Neural cell (in vitro differentiated cells): ENCODE results near the gene SOX30. TPM values are rescaled to one million over a fixed set of nuclear protein-coding genes. Genes with fewer than 3 reads are reported as not detected.

ENCODE experiments used
- H2AFZ ChIP-seq: fragments of 200-600, 300-800 bp; sonication (generic), shearing (Covaris generic); 2 replicates; pipeline ENCODE4 v1.6.0; 2014; ENCODE audit warnings: low read depth, mild to moderate bottlenecking, antibody characterized with exemption, low read length, moderate library complexity
- H3F3A ChIP-seq: fragments of 200-600 bp; shearing (Covaris generic); 2 replicates; pipeline ENCODE4 v1.6.1; 2016; ENCODE audit warnings: mild to moderate bottlenecking, moderate library complexity, mixed read lengths, antibody characterized with exemption, low read length; ENCODE audit not compliant: insufficient read depth, poor library complexity, severe bottlenecking
- H3K27ac ChIP-seq: fragments of 200-600, 300-800 bp; sonication (generic), shearing (Covaris generic); 2 replicates; pipeline ENCODE4 v1.5.1; 2014; ENCODE audit warnings: mild to moderate bottlenecking, low read length, moderate library complexity
- H3K27me3 ChIP-seq: fragments of 300-800, 200-600 bp; sonication (generic), shearing (Covaris generic); 2 replicates; pipeline ENCODE4 v1.6.0; 2014; ENCODE audit warnings: mild to moderate bottlenecking, low read depth, low read length, moderate library complexity; ENCODE audit not compliant: insufficient read depth
- H3K36me3 ChIP-seq: fragments of 300-800, 200-600 bp; sonication (generic), shearing (Covaris generic); 2 replicates; pipeline ENCODE4 v1.5.1; 2014; ENCODE audit warnings: mild to moderate bottlenecking, antibody characterized with exemption, low read length, moderate library complexity; ENCODE audit not compliant: insufficient read depth
- H3K4me2 ChIP-seq: fragments of 300-800, 200-600 bp; sonication (generic), shearing (Covaris generic); 2 replicates; pipeline ENCODE4 v1.6.0; 2014; ENCODE audit warnings: mild to moderate bottlenecking, low read length
- H3K4me3 ChIP-seq: fragments of 300-800, 200-600 bp; sonication (generic), shearing (Covaris generic); 2 replicates; pipeline ENCODE4 v1.5.1; 2014; ENCODE audit warnings: mild to moderate bottlenecking, low read length, moderate library complexity
- H3K79me2 ChIP-seq: fragments of 200-600 bp; shearing (Covaris generic); replicated peaks from 2 replicates; pipeline ENCODE4 v1.6.0; 2014; ENCODE audit warnings: mild to moderate bottlenecking, low read length, moderate library complexity; ENCODE audit not compliant: insufficient read depth
- H3K9ac ChIP-seq: fragments of 300-800, 200-600 bp; sonication (generic), shearing (Covaris generic); 2 replicates; pipeline ENCODE4 v1.6.1; 2016; ENCODE audit warnings: mild to moderate bottlenecking, low read length, mixed read lengths
- H3K9me2 ChIP-seq: fragments of 200-600 bp; shearing (Covaris generic); 2 replicates; pipeline ENCODE4 v1.6.1; 2016; ENCODE audit warnings: mild to moderate bottlenecking, low read length, mixed read lengths; ENCODE audit not compliant: insufficient read depth
- H3K9me3 ChIP-seq: fragments of 200-600, 300-800 bp; sonication (generic), shearing (Covaris generic); 2 replicates; pipeline ENCODE4 v1.6.1; 2016; ENCODE audit warnings: mild to moderate bottlenecking, mixed run types, low read length, moderate library complexity, mixed read lengths
- H4K20me1 ChIP-seq: fragments of 200-600 bp; shearing (Covaris generic); 2 replicates; pipeline ENCODE4 v1.6.1; 2016; ENCODE audit warnings: mild to moderate bottlenecking, mixed run types; ENCODE audit not compliant: insufficient read depth
- CTCF ChIP-seq: fragments of 450-650 bp; IDR thresholded peaks from 2 replicates; pipeline ENCODE4 v1.5.1; 2014; ENCODE audit warnings: antibody characterized with exemption, mild to moderate bottlenecking, moderate library complexity; ENCODE audit not compliant: poor library complexity, severe bottlenecking
- EP300 ChIP-seq: fragments of 450-650 bp; conservative IDR thresholded peaks from 2 replicates; pipeline ENCODE4 v1.6.1; 2014; ENCODE audit warnings: antibody characterized with exemption, mild to moderate bottlenecking, moderate library complexity; ENCODE audit not compliant: poor library complexity, severe bottlenecking
- EZH2 ChIP-seq: fragments of 200-600, 300-800 bp; shearing (Covaris generic), sonication (generic); IDR thresholded peaks from 2 replicates; pipeline ENCODE4 v1.6.1; 2014; ENCODE audit warnings: antibody characterized with exemption, low read length, borderline replicate concordance, mild to moderate bottlenecking; ENCODE audit not compliant: insufficient read depth, poor library complexity, severe bottlenecking
- MXI1 ChIP-seq: fragments of 450-650 bp; conservative IDR thresholded peaks from 2 replicates; pipeline ENCODE4 v1.6.1; 2014; ENCODE audit warnings: antibody characterized with exemption, mild to moderate bottlenecking; ENCODE audit not compliant: poor library complexity, severe bottlenecking
- POLR2AphosphoS5 ChIP-seq: IDR thresholded peaks from 2 replicates; pipeline ENCODE4 v1.6.1; 2012
- RAD21 ChIP-seq: fragments of 450-650 bp; conservative IDR thresholded peaks from 2 replicates; pipeline ENCODE4 v1.6.1; 2014; ENCODE audit warnings: antibody characterized with exemption, mild to moderate bottlenecking, moderate library complexity
- REST ChIP-seq: IDR thresholded peaks from 2 replicates; pipeline ENCODE4 v1.6.1; 2012; ENCODE audit warnings: borderline replicate concordance
- SMC3 ChIP-seq: fragments of 450-650 bp; conservative IDR thresholded peaks from 2 replicates; pipeline ENCODE4 v1.6.1; 2014; ENCODE audit warnings: antibody characterized with exemption, mild to moderate bottlenecking, moderate library complexity; ENCODE audit not compliant: poor library complexity
- TAF1 ChIP-seq: IDR thresholded peaks from 2 replicates; pipeline ENCODE4 v1.6.1; 2012; ENCODE audit warnings: low read depth
- polyA plus RNA-seq: library from polyadenylated mRNA; depleted of rRNA; stranded (reverse); fragments of >200 nt; gene quantifications from 2 replicates; pipeline ENCODE4 v1.2.3, GENCODE V29; 2014

Gene SOX30
- polyA plus RNA-seq, 1 donor from 2014 or later = not detected

- Histone ChIP-seq H3K36me3 (no peaks in the 10 kb centered on the region), H3K9me2 (no peaks in the 10 kb centered on the region), H3K27ac (no peak overlapping the region), H3K9me3 (no peaks in the 10 kb centered on the region), H3F3A (no peaks in the 10 kb centered on the region), H3K79me2 (no peaks in the 10 kb centered on the region), H3K9ac (no peak overlapping the region), H3K27me3 (no peaks in the 10 kb centered on the region), H2AFZ (no peak overlapping the region), H3K4me3 (no peak overlapping the region), H4K20me1 (no peaks in the 10 kb centered on the region), H3K4me2 (no peak overlapping the region)
- TF ChIP-seq MXI1 (no peak), SMC3 (no peak), EP300 (no peak), REST (no peak), RAD21 (no peak), EZH2 (no peak), POLR2AphosphoS5 (no peak), CTCF (no peak), TAF1 (no peak)
Measured at GRCh38 chr5:157640406-157641066, 11.7 kb downstream of the SOX30 start.

GRCh38 chr5:157630341-157630740 lies 21.9 kb downstream of the SOX30 start:
- H3K27me3 ChIP-seq = no peaks in the 10 kb centered on the region
- TF ChIP-seq TAF1 = no peak
- no peak for TF ChIP-seq RAD21
- TF ChIP-seq POLR2AphosphoS5 = no peak
- TF ChIP-seq REST = no peak
- TF ChIP-seq SMC3 = no peak
- no peak for TF ChIP-seq EZH2
- no peak for TF ChIP-seq CTCF
- no peak for TF ChIP-seq MXI1
- TF ChIP-seq EP300 = no peak
- H3K9me3 ChIP-seq = no peaks in the 10 kb centered on the region
- no peak overlapping the region for H3K9ac ChIP-seq
- no peaks in the 10 kb centered on the region for H3F3A ChIP-seq
- no peaks in the 10 kb centered on the region for H3K9me2 ChIP-seq
- H3K4me2 ChIP-seq = no peak overlapping the region
- no peak overlapping the region for H3K27ac ChIP-seq
- H4K20me1 ChIP-seq = no peaks in the 10 kb centered on the region
- H3K79me2 ChIP-seq = no peaks in the 10 kb centered on the region
- H3K4me3 ChIP-seq = no peak overlapping the region
- no peaks in the 10 kb centered on the region for H3K36me3 ChIP-seq
- no peak overlapping the region for H2AFZ ChIP-seq
